ENCODE data around the gene ZFP92.

The ZFP92 gene

GRCh38 chrX:153426204-153426603, 14.9 kb downstream of the ZFP92 start:
- H3K9me3 ChIP-seq (ENCODE audit: low read length) = peaks cover 5% of the 10 kb centered on the region
- no peaks in the 10 kb centered on the region for H3K4me1 ChIP-seq (ENCODE audit: insufficient read depth, low read length)
- H3K27ac ChIP-seq (ENCODE audit: low read depth, low read length) = no peak overlapping the region
- H3K4me3 ChIP-seq (ENCODE audit: low read depth in 1 of 2, low read length in 2 of 2) = no peak overlapping the region
- no peaks in the 10 kb centered on the region for H3K36me3 ChIP-seq (ENCODE audit: insufficient read depth, low read length)
- peaks cover 0 to 2% of the 10 kb centered on the region in 2 donors for H3K27me3 ChIP-seq (ENCODE audit: control insufficient read depth in 1 of 2, insufficient read depth in 2 of 2, low read length in 2 of 2)
- no peak overlapping the region for H3K9ac ChIP-seq (ENCODE audit: low read length)

GRCh38 chrX:153430796-153431195, 19.5 kb downstream of the ZFP92 start:
- Histone ChIP-seq H3K4me1 (ENCODE audit: insufficient read depth, low read length) (no peaks in the 10 kb centered on the region), H3K9ac (ENCODE audit: low read length) (no peak overlapping the region), H3K4me3 (ENCODE audit: low read depth in 1 of 2, low read length in 2 of 2) (no peak overlapping the region), H3K9me3 (ENCODE audit: low read length) (peaks cover 10% of the 10 kb centered on the region), H3K36me3 (ENCODE audit: insufficient read depth, low read length) (no peaks in the 10 kb centered on the region), H3K27ac (ENCODE audit: low read depth, low read length) (no peak overlapping the region), H3K27me3 (ENCODE audit: control insufficient read depth in 1 of 2, insufficient read depth in 2 of 2, low read length in 2 of 2) (peaks cover 0 to 14% of the 10 kb centered on the region in 2 donors)

- H3K36me3 ChIP-seq (ENCODE audit: insufficient read depth, low read length) = no peaks in the 10 kb centered on the region
- H3K9me3 ChIP-seq (ENCODE audit: low read length) = peaks cover 10% of the 10 kb centered on the region
- no peak overlapping the region for H3K27ac ChIP-seq (ENCODE audit: low read depth, low read length)
Observed at GRCh38 chrX:153433161-153433680, 21.9 kb downstream of the ZFP92 start.

GRCh38 chrX:153433781-153434285, 22.6 kb downstream of the ZFP92 start:
- Histone ChIP-seq H3K4me3 (ENCODE audit: low read depth in 1 of 2, low read length in 2 of 2) (no peak overlapping the region), H3K36me3 (ENCODE audit: insufficient read depth, low read length) (no peaks in the 10 kb centered on the region)

More at GRCh38 chrX:153433161-153433680, 21.9 kb downstream of the ZFP92 start:
- Histone ChIP-seq H3K4me1 (ENCODE audit: insufficient read depth, low read length) (no peaks in the 10 kb centered on the region), H3K4me3 (ENCODE audit: low read depth in 1 of 2, low read length in 2 of 2) (no peak overlapping the region), H3K9ac (ENCODE audit: low read length) (no peak overlapping the region), H3K27me3 (ENCODE audit: control insufficient read depth in 1 of 2, insufficient read depth in 2 of 2, low read length in 2 of 2) (peaks cover 0 to 14% of the 10 kb centered on the region in 2 donors)

GRCh38 chrX:153434801-153435200, 23.5 kb downstream of the ZFP92 start:
- H3K9ac ChIP-seq (ENCODE audit: low read length) = no peak overlapping the region
- H3K9me3 ChIP-seq (ENCODE audit: low read length) = peaks cover 14% of the 10 kb centered on the region
- H3K27me3 ChIP-seq (ENCODE audit: control insufficient read depth in 1 of 2, insufficient read depth in 2 of 2, low read length in 2 of 2) = peaks cover 0 to 14% of the 10 kb centered on the region in 2 donors
- no peak overlapping the region for H3K27ac ChIP-seq (ENCODE audit: low read depth, low read length)
- no peak overlapping the region for H3K4me3 ChIP-seq (ENCODE audit: low read depth in 1 of 2, low read length in 2 of 2)
- no peaks in the 10 kb centered on the region for H3K4me1 ChIP-seq (ENCODE audit: insufficient read depth, low read length)
- H3K36me3 ChIP-seq (ENCODE audit: insufficient read depth, low read length) = no peaks in the 10 kb centered on the region

More at GRCh38 chrX:153433781-153434285, 22.6 kb downstream of the ZFP92 start:
- no peak overlapping the region for H3K27ac ChIP-seq (ENCODE audit: low read depth, low read length)
- no peak overlapping the region for H3K9ac ChIP-seq (ENCODE audit: low read length)
- peaks cover 10% of the 10 kb centered on the region for H3K9me3 ChIP-seq (ENCODE audit: low read length)
- peaks cover 0 to 14% of the 10 kb centered on the region in 2 donors for H3K27me3 ChIP-seq (ENCODE audit: control insufficient read depth in 1 of 2, insufficient read depth in 2 of 2, low read length in 2 of 2)
- H3K4me1 ChIP-seq (ENCODE audit: insufficient read depth, low read length) = no peaks in the 10 kb centered on the region

GRCh38 chrX:153435845-153436244, 24.6 kb downstream of the ZFP92 start:
- Histone ChIP-seq H3K27me3 (ENCODE audit: control insufficient read depth in 1 of 2, insufficient read depth in 2 of 2, low read length in 2 of 2) (peaks cover 0 to 19% of the 10 kb centered on the region in 2 donors), H3K4me3 (ENCODE audit: low read depth in 1 of 2, low read length in 2 of 2) (no peak overlapping the region), H3K9me3 (ENCODE audit: low read length) (peaks cover 18% of the 10 kb centered on the region), H3K9ac (ENCODE audit: low read length) (no peak overlapping the region), H3K4me1 (ENCODE audit: insufficient read depth, low read length) (no peaks in the 10 kb centered on the region), H3K27ac (ENCODE audit: low read depth, low read length) (no peak overlapping the region), H3K36me3 (ENCODE audit: insufficient read depth, low read length) (no peaks in the 10 kb centered on the region)

GRCh38 chrX:153438532-153438931, 27.3 kb downstream of the ZFP92 start:
- Histone ChIP-seq H3K4me3 (ENCODE audit: low read depth in 1 of 2, low read length in 2 of 2) (no peak overlapping the region), H3K27ac (ENCODE audit: low read depth, low read length) (no peak overlapping the region), H3K9me3 (ENCODE audit: low read length) (peaks cover 9% of the 10 kb centered on the region), H3K9ac (ENCODE audit: low read length) (no peak overlapping the region), H3K27me3 (ENCODE audit: control insufficient read depth in 1 of 2, insufficient read depth in 2 of 2, low read length in 2 of 2) (peaks cover 0 to 6% of the 10 kb centered on the region in 2 donors), H3K4me1 (ENCODE audit: insufficient read depth, low read length) (no peaks in the 10 kb centered on the region), H3K36me3 (ENCODE audit: insufficient read depth, low read length) (no peaks in the 10 kb centered on the region)

GRCh38 chrX:153439977-153440376, 28.7 kb downstream of the ZFP92 start:
- Histone ChIP-seq H3K4me3 (ENCODE audit: low read depth in 1 of 2, low read length in 2 of 2) (no peak overlapping the region), H3K9ac (ENCODE audit: low read length) (no peak overlapping the region), H3K4me1 (ENCODE audit: insufficient read depth, low read length) (no peaks in the 10 kb centered on the region)

GRCh38 chrX:153440556-153441135, 29.4 kb downstream of the ZFP92 start:
- peaks cover 0 to 7% of the 10 kb centered on the region in 2 donors for H3K27me3 ChIP-seq (ENCODE audit: control insufficient read depth in 1 of 2, insufficient read depth in 2 of 2, low read length in 2 of 2)
- no peak overlapping the region for H3K9ac ChIP-seq (ENCODE audit: low read length)
- peaks cover 9% of the 10 kb centered on the region for H3K9me3 ChIP-seq (ENCODE audit: low read length)
- H3K27ac ChIP-seq (ENCODE audit: low read depth, low read length) = no peak overlapping the region
- H3K36me3 ChIP-seq (ENCODE audit: insufficient read depth, low read length) = no peaks in the 10 kb centered on the region
- H3K4me1 ChIP-seq (ENCODE audit: insufficient read depth, low read length) = no peaks in the 10 kb centered on the region
- H3K4me3 ChIP-seq (ENCODE audit: low read depth in 1 of 2, low read length in 2 of 2) = no peak overlapping the region

More at GRCh38 chrX:153439977-153440376, 28.7 kb downstream of the ZFP92 start:
- H3K27ac ChIP-seq (ENCODE audit: low read depth, low read length) = no peak overlapping the region
- H3K9me3 ChIP-seq (ENCODE audit: low read length) = peaks cover 9% of the 10 kb centered on the region
- H3K36me3 ChIP-seq (ENCODE audit: insufficient read depth, low read length) = no peaks in the 10 kb centered on the region
- H3K27me3 ChIP-seq (ENCODE audit: control insufficient read depth in 1 of 2, insufficient read depth in 2 of 2, low read length in 2 of 2) = peaks cover 0 to 5% of the 10 kb centered on the region in 2 donors

GRCh38 chrX:153441296-153441695, 30.0 kb downstream of the ZFP92 start:
- peaks cover 9% of the 10 kb centered on the region for H3K9me3 ChIP-seq (ENCODE audit: low read length)
- H3K9ac ChIP-seq (ENCODE audit: low read length) = no peak overlapping the region
- peaks cover 0 to 11% of the 10 kb centered on the region in 2 donors for H3K27me3 ChIP-seq (ENCODE audit: control insufficient read depth in 1 of 2, insufficient read depth in 2 of 2, low read length in 2 of 2)
- H3K4me1 ChIP-seq (ENCODE audit: insufficient read depth, low read length) = no peaks in the 10 kb centered on the region
- H3K36me3 ChIP-seq (ENCODE audit: insufficient read depth, low read length) = no peaks in the 10 kb centered on the region
- H3K4me3 ChIP-seq (ENCODE audit: low read depth in 1 of 2, low read length in 2 of 2) = no peak overlapping the region
- H3K27ac ChIP-seq (ENCODE audit: low read depth, low read length) = no peak overlapping the region

- no peak overlapping the region for H3K9ac ChIP-seq (ENCODE audit: low read length)
- no peak overlapping the region for H3K4me3 ChIP-seq (ENCODE audit: low read depth in 1 of 2, low read length in 2 of 2)
- peaks cover 0 to 14% of the 10 kb centered on the region in 2 donors for H3K27me3 ChIP-seq (ENCODE audit: control insufficient read depth in 1 of 2, insufficient read depth in 2 of 2, low read length in 2 of 2)
- no peaks in the 10 kb centered on the region for H3K4me1 ChIP-seq (ENCODE audit: insufficient read depth, low read length)
- no peaks in the 10 kb centered on the region for H3K36me3 ChIP-seq (ENCODE audit: insufficient read depth, low read length)
- H3K27ac ChIP-seq (ENCODE audit: low read depth, low read length) = no peak overlapping the region
- peaks cover 9% of the 10 kb centered on the region for H3K9me3 ChIP-seq (ENCODE audit: low read length)
Observed at GRCh38 chrX:153441981-153442380, 30.7 kb downstream of the ZFP92 start.

GRCh38 chrX:153442463-153442862, 31.2 kb downstream of the ZFP92 start:
- H3K36me3 ChIP-seq (ENCODE audit: insufficient read depth, low read length) = no peaks in the 10 kb centered on the region
- H3K9ac ChIP-seq (ENCODE audit: low read length) = no peak overlapping the region
- peaks cover 9% of the 10 kb centered on the region for H3K9me3 ChIP-seq (ENCODE audit: low read length)
- H3K4me3 ChIP-seq (ENCODE audit: low read depth in 1 of 2, low read length in 2 of 2) = no peak overlapping the region
- H3K4me1 ChIP-seq (ENCODE audit: insufficient read depth, low read length) = no peaks in the 10 kb centered on the region
- H3K27me3 ChIP-seq (ENCODE audit: control insufficient read depth in 1 of 2, insufficient read depth in 2 of 2, low read length in 2 of 2) = peaks cover 0 to 18% of the 10 kb centered on the region in 2 donors
- H3K27ac ChIP-seq (ENCODE audit: low read depth, low read length) = no peak overlapping the region
